HS-27A (cell line): ENCODE results near the gene NLRP14.
A peak's percentile ranks its signal among the peaks of the same experiment; 100 is the strongest.

ENCODE experiments used
- DNase-seq: peaks from one replicate; pipeline ENCODE4 v3.0.0-alpha.2; 2012; ENCODE audit warnings: low read depth, missing footprints

NLRP14 gene

GRCh38 chr11:7020183-7020917 is at the start of gene NLRP14, which contains the start of gene ZNF214:
TSS of gene NLRP14 (plus strand) at chr11:7020479. CDS start at chr11:7038587, 18,108 bp downstream.
TSS of gene ZNF214 (minus strand) at chr11:7020346. CDS start at chr11:7002835, 17,511 bp downstream.
- DNase-seq, result peak; percentile 95

GRCh38 chr11:6979365-6979764 is 40.9 kb upstream of the NLRP14 start:
- no peak for DNase-seq

- no peak for DNase-seq
Measured at GRCh38 chr11:6986487-6986886, 33.8 kb upstream of the NLRP14 start.

GRCh38 chr11:6988506-6988905 is 31.8 kb upstream of the NLRP14 start:
- DNase-seq, result no peak

- DNase-seq, result no peak
Measured at GRCh38 chr11:6991227-6991626, 29.1 kb upstream of the NLRP14 start.

- no peak for DNase-seq
Measured at GRCh38 chr11:6992026-6992425, 28.3 kb upstream of the NLRP14 start.

- peak; percentile 79 for DNase-seq
Measured at GRCh38 chr11:6992457-6993417, 27.5 kb upstream of the NLRP14 start.

GRCh38 chr11:6995703-6996102 is 24.6 kb upstream of the NLRP14 start:
- no peak for DNase-seq

GRCh38 chr11:7004482-7004881 is 15.8 kb upstream of the NLRP14 start:
- no peak for DNase-seq

GRCh38 chr11:7014118-7014517 is 6.2 kb upstream of the NLRP14 start:
- DNase-seq, result no peak

GRCh38 chr11:7016011-7016410 is 4.3 kb upstream of the NLRP14 start:
- DNase-seq, result no peak

GRCh38 chr11:7019500-7020182 is 638 bp upstream of the NLRP14 start:
- peak; percentile 1 for DNase-seq

- DNase-seq, result no peak
Measured at GRCh38 chr11:7021318-7021717, 1.0 kb downstream of the NLRP14 start.

- DNase-seq, result no peak
Measured at GRCh38 chr11:7028141-7028540, 7.9 kb downstream of the NLRP14 start.

- no peak for DNase-seq
Measured at GRCh38 chr11:7030836-7031235, 10.6 kb downstream of the NLRP14 start.

- DNase-seq, result no peak
Measured at GRCh38 chr11:7031471-7031871, 11.2 kb downstream of the NLRP14 start.

- no peak for DNase-seq
Measured at GRCh38 chr11:7032692-7033091, 12.4 kb downstream of the NLRP14 start.

GRCh38 chr11:7034019-7034418 is 13.7 kb downstream of the NLRP14 start:
- no peak for DNase-seq

- peak; percentile 1 for DNase-seq
Measured at GRCh38 chr11:7046474-7047175, 26.3 kb downstream of the NLRP14 start.

- no peak for DNase-seq
Measured at GRCh38 chr11:7050191-7050590, 29.9 kb downstream of the NLRP14 start.

- no peak for DNase-seq
Measured at GRCh38 chr11:7056828-7057513, 36.7 kb downstream of the NLRP14 start.
